ENCODE measurements around the gene TMEM61.

DNA sequence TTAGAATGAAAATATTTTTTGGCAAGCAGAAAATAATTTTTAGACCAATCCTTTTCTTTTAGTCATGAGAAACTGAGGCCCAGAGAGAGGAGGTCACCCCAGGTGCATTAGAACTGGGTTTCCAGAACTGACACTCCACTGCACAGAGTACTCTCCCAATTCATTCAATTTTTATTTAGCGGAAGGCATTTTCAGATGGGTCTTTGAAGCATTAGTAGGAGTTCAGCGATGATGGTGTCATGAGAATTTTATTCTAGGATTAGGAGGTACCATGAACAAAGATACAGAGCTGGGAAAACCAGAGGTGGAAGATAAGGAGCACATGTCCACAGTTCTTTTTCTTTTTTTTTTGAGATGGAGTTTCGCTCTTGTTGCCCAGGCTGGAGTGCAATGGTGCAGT lies 61.2 kb downstream of the TMEM61 start:
- TF ChIP-seq, protein P1, sequence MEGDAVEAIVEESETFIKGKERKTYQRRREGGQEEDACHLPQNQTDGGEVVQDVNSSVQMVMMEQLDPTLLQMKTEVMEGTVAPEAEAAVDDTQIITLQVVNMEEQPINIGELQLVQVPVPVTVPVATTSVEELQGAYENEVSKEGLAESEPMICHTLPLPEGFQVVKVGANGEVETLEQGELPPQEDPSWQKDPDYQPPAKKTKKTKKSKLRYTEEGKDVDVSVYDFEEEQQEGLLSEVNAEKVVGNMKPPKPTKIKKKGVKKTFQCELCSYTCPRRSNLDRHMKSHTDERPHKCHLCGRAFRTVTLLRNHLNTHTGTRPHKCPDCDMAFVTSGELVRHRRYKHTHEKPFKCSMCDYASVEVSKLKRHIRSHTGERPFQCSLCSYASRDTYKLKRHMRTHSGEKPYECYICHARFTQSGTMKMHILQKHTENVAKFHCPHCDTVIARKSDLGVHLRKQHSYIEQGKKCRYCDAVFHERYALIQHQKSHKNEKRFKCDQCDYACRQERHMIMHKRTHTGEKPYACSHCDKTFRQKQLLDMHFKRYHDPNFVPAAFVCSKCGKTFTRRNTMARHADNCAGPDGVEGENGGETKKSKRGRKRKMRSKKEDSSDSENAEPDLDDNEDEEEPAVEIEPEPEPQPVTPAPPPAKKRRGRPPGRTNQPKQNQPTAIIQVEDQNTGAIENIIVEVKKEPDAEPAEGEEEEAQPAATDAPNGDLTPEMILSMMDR (conservative IDR thresholded peaks at IDR 0.05; ENCODE audit: low read length), result no peak
- no peak for TF ChIP-seq EZH2phosphoT487 (IDR thresholded peaks at IDR 0.05; ENCODE audit: borderline replicate concordance)
